Smooth muscle cell (in vitro differentiated cells): Measurements from ENCODE around the gene KANK3. TPM values are rescaled to one million over a fixed set of nuclear protein-coding genes. Genes with fewer than 3 reads are reported as not detected.
A peak's percentile ranks its signal among the peaks of the same experiment; 100 is the strongest.

Experiments
- DNase-seq: peaks from one replicate; lab custom pipeline; 2025; ENCODE audit not compliant: unreplicated experiment; lab: John Stamatoyannopoulos, UW
- H2AFZ ChIP-seq: fragments of 200-600 bp; sonication (generic); 2 replicates; pipeline ENCODE4 v1.6.0; 2016; ENCODE audit warnings: antibody characterized with exemption, low read depth, mild to moderate bottlenecking
- H3F3A ChIP-seq: fragments of 200-600 bp; sonication (generic); 2 replicates; pipeline ENCODE4 v1.6.0; 2017; ENCODE audit warnings: antibody characterized with exemption, low read depth
- H3K27ac ChIP-seq: fragments of 200-600 bp; sonication (generic); 2 replicates; pipeline ENCODE4 v1.5.1; 2016; ENCODE audit warnings: low read depth, mild to moderate bottlenecking
- H3K27me3 ChIP-seq: fragments of 200-600 bp; sonication (generic); 2 replicates; pipeline ENCODE4 v1.6.1; 2016; ENCODE audit warnings: low read depth, mild to moderate bottlenecking
- H3K36me3 ChIP-seq: fragments of 200-600 bp; sonication (generic); 2 replicates; pipeline ENCODE4 v1.5.1; 2016; ENCODE audit warnings: low read depth
- H3K4me1 ChIP-seq: fragments of 200-600 bp; sonication (generic); 2 replicates; pipeline ENCODE4 v1.5.1; 2016; ENCODE audit warnings: low read depth
- H3K4me2 ChIP-seq: fragments of 200-600 bp; sonication (generic); 2 replicates; pipeline ENCODE4 v1.6.0; 2016; ENCODE audit warnings: mild to moderate bottlenecking
- H3K4me3 ChIP-seq: fragments of 200-600 bp; sonication (generic); 2 replicates; pipeline ENCODE4 v1.5.1; 2016; ENCODE audit warnings: mild to moderate bottlenecking
- H3K79me2 ChIP-seq: fragments of 200-600 bp; sonication (generic); 2 replicates; pipeline ENCODE4 v1.6.0; 2016; ENCODE audit warnings: low read depth, mild to moderate bottlenecking
- H3K9ac ChIP-seq: fragments of 200-600 bp; sonication (generic); 2 replicates; pipeline ENCODE4 v1.6.0; 2016; ENCODE audit warnings: low read depth
- H3K9me3 ChIP-seq: fragments of 200-600 bp; sonication (generic); replicated peaks from 2 replicates; pipeline ENCODE4 v1.5.1; 2016; ENCODE audit warnings: low read depth
- H4K20me1 ChIP-seq: fragments of 200-600 bp; sonication (generic); 2 replicates; pipeline ENCODE4 v1.6.0; 2016; ENCODE audit warnings: low read depth
- WGBS: methylation state at CpG from one replicate; pipeline ENCODE4 v1.1.7; 2016; ENCODE audit warnings: low lambda C conversion rate; 5-methylcytosine and 5-hydroxymethylcytosine counted together
- polyA plus RNA-seq: library from polyadenylated mRNA; unstranded; fragments of >200 nt; fragmentation: Nextera tagmentation; extraction: Ambion mirVana; gene quantifications from 2 replicates; pipeline ENCODE4 v1.2.1, GENCODE V29; 2016
- total RNA-seq: library from RNA; depleted of rRNA; stranded (reverse); fragments of >200 nt; gene quantifications from 2 replicates; pipeline ENCODE4 v1.2.3, GENCODE V29; 2014
- TF ChIP-seq, protein P1 (sequence below): fragments of 200-600 bp; sonication (generic); IDR thresholded peaks from 2 replicates; pipeline ENCODE4 v1.5.1; 2017; ENCODE audit warnings: borderline replicate concordance, mild to moderate bottlenecking, antibody characterized with exemption; ENCODE audit not compliant: insufficient read depth, poor library complexity, severe bottlenecking

Gene KANK3
- total and polyA plus RNA-seq, 2 experiments from 2014 or later, result 0.40 to 1.3 TPM

GRCh38 chr19:8366961-8367326, 23.9 kb upstream of the KANK3 start:
- H2AFZ ChIP-seq, result no peak overlapping the region

DNA sequence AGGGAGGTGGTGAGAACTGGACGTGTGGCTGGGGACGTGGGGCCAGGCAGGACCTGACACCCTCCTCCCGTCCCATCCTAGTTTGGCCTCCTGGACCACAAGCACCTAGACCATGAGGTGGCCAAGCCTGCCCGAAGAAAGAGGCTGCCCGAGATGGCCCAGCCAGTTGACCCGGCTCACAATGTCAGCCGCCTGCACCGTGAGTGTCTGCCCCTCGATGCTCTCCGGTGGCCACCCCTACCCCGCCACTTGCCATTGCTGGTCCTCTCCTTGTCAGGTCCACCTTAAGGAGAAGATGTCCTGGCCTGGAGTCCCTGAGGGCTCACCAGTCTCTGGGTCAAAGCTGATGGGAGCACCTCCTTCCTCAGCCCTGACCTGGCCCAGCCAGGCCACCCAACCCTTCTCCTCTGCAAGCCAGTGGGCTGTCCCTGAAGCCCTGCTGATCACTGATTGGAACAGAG, 23.1 kb upstream of the KANK3 start:
- TF ChIP-seq, protein P1, sequence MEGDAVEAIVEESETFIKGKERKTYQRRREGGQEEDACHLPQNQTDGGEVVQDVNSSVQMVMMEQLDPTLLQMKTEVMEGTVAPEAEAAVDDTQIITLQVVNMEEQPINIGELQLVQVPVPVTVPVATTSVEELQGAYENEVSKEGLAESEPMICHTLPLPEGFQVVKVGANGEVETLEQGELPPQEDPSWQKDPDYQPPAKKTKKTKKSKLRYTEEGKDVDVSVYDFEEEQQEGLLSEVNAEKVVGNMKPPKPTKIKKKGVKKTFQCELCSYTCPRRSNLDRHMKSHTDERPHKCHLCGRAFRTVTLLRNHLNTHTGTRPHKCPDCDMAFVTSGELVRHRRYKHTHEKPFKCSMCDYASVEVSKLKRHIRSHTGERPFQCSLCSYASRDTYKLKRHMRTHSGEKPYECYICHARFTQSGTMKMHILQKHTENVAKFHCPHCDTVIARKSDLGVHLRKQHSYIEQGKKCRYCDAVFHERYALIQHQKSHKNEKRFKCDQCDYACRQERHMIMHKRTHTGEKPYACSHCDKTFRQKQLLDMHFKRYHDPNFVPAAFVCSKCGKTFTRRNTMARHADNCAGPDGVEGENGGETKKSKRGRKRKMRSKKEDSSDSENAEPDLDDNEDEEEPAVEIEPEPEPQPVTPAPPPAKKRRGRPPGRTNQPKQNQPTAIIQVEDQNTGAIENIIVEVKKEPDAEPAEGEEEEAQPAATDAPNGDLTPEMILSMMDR, result no peak
- Histone ChIP-seq H3K9me3 (no peaks in the 10 kb centered on the region), H4K20me1 (peaks cover 9% of the 10 kb centered on the region), H3K27me3 (no peaks in the 10 kb centered on the region), H3K36me3 (no peaks in the 10 kb centered on the region), H3F3A (peaks cover 17% of the 10 kb centered on the region), H3K4me1 (peaks cover 7% of the 10 kb centered on the region), H3K9ac (no peak overlapping the region), H3K4me2 (no peak overlapping the region), H3K79me2 (no peaks in the 10 kb centered on the region), H3K27ac (no peak overlapping the region), H3K4me3 (no peak overlapping the region), H2AFZ (no peak overlapping the region)
- 98% methylated on average over 8 of the region's 11 CpGs for WGBS
- no peak for DNase-seq

More at GRCh38 chr19:8366961-8367326, 23.9 kb upstream of the KANK3 start:
- Histone ChIP-seq H3F3A (peaks cover 17% of the 10 kb centered on the region), H3K4me2 (peak overlapping the region; percentile 80), H3K4me1 (peaks cover 7% of the 10 kb centered on the region), H3K4me3 (peak overlapping the region; percentile 7), H3K9me3 (no peaks in the 10 kb centered on the region), H4K20me1 (peaks cover 9% of the 10 kb centered on the region), H3K9ac (peak overlapping the region; percentile 50), H3K36me3 (no peaks in the 10 kb centered on the region), H3K79me2 (no peaks in the 10 kb centered on the region), H3K27ac (peak overlapping the region; percentile 73), H3K27me3 (no peaks in the 10 kb centered on the region)
- DNase-seq, result no peak
- TF ChIP-seq, protein P1, result no peak
- 79% methylated on average over 13 of the region's 13 CpGs for WGBS

DNA sequence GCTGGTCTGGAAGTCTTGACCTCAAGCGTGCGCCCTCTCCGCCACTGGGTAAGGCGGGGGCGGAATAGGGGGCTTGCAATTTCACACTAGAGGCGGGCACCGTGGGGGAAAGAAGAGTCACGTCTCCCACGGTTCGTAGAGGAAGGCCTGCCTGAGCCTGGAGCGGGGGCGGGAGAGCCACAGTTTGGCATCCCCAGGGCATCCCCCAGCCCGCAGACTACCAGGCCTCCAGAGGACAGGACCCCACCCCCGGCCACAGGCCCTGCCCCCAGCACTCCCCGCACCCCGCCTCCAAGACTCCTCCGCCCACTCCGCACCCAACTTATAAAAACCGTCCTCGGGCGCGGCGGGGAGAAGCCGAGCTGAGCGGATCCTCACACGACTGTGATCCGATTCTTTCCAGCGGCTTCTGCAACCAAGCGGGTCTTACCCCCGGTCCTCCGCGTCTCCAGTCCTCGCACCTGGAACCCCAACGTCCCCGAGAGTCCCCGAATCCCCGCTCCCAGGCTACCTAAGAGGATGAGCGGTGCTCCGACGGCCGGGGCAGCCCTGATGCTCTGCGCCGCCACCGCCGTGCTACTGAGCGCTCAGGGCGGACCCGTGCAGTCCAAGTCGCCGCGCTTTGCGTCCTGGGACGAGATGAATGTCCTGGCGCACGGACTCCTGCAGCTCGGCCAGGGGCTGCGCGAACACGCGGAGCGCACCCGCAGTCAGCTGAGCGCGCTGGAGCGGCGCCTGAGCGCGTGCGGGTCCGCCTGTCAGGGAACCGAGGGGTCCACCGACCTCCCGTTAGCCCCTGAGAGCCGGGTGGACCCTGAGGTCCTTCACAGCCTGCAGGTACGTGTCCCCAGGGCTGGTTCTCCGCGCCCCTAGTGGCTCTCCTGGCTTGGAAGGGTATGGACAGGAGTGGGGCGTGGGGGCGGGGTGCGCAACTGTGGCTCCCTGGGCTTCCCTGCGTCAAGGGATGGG, 21.0 kb upstream of the KANK3 start, which contains the start of gene ANGPTL4:
Gene ANGPTL4, plus strand, starts transcription at position 353 of the 969 bp plus-strand sequence. Its CDS starts 167 bp downstream, at position 520.
- TF ChIP-seq, protein P1, result peak; percentile 16
- H3K27ac ChIP-seq, result peak within 1 kb of the TSS; percentile 83

More for the DNA sequence above, 21.0 kb upstream of the KANK3 start, which contains the start of gene ANGPTL4:
- Histone ChIP-seq H3K4me2 (peak within 1 kb of the TSS; percentile 96), H3K27me3 (no peaks in the 10 kb centered on the region), H2AFZ (peak within 1 kb of the TSS; percentile 64), H3K36me3 (no peaks in the 10 kb centered on the region), H3K79me2 (no peaks in the 10 kb centered on the region), H3K4me3 (peak within 1 kb of the TSS; percentile 64), H3K4me1 (peaks cover 7% of the 10 kb centered on the region), H3K9ac (peak within 1 kb of the TSS; percentile 66), H3K9me3 (no peaks in the 10 kb centered on the region), H3F3A (peaks cover 17% of the 10 kb centered on the region), H4K20me1 (peaks cover 9% of the 10 kb centered on the region)
- 2% methylated on average over 70 of the region's 81 CpGs for whole genome bisulfite sequencing
- peak; percentile 75 for DNase-seq
